ENCODE measurements around the gene C5orf58.

C5orf58 gene, protein sequence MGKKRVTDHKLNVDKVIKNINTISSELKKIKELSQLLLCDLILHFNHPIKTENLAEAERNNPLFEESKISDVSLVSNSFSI

DNA sequence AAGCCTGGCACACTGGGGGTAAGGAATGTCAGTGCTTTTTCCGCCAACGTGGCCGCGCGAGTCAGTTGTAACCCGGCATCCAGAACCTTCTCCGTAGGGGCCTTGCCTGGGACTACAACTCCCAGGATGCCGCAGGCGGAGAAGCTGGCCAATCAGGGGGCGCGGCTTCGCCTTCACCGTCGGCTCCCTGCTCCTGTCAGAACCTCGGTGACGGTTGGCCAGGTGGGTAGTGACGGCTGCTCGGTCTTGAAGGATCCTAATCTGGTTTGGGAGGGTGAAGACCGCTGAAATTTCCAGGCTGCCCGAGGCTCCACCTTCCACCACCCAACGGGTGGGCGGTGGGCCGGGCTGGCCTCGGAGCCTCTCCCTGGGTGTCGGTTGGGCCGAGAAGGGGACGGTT lies at the start of gene C5orf58:
C5orf58 (plus strand) TSS at position 200 of the 400 bp plus-strand sequence. CDS start 1,992 bp downstream, outside the sequence.
- DNase-seq = no peak

DNA sequence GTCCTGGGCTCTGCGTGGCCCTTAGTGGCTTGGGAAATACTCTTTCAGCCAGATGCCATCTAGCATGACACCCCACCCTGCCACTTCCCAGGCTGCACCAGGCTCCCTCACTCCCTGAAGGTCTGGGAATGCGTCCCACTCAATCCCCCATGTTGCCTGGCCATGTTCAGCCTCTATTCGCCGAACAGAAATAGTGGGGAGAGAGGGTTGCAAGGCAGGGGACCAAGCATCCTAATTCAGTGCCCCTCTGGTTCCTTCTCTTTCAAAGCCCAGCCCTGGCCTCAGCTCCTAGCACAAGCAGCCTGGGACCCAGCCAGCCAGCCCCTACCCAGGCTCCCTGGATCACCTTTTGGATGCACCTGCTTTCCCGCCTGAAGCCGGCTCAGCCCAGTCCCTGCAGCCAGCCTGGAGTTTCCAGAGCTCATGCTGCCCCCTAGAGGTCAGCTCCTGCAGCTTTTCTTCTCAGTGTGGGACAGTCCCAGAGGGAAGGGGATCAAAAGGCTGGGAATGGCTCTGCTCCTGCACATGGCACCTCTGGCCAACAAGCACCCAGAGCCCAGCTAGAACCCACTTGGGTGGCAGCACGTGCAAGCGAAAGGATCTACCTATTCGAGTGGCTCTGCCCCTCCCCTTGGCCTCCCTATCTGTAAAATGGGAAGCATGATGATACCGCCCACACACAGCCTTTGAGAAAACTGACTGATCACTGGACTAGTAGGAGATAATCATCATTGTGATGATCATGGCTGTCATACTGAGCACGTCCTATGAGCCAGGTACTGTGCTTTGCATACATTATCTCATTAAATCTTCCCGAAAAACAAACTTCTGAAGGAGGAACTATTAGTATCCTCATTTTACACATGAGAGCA lies 48.7 kb upstream of the C5orf58 start:
- peak in 41 of 56 donors; percentile 5 to 64 (median 28) for DNase-seq

DNA sequence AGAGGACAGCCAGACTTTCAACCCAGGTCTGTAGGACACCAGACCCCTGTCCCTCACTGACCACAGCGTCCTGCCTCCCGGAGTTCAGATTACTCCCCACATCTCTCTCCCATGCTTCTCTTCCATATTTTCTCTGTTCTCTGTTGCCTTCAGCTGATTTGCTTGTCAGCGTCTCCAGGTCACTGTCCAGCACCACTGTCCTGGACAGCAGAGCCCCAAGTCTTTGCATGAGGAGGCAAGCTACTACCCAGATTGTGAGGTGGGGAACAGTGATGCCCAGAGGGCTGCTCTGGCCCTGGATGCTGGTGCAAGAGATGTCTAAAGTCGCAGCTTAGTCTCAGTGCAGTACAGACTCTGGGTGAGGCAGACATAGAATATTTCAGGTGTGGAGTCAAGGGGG lies 48.0 kb upstream of the C5orf58 start:
- DNase-seq = no peak

DNA sequence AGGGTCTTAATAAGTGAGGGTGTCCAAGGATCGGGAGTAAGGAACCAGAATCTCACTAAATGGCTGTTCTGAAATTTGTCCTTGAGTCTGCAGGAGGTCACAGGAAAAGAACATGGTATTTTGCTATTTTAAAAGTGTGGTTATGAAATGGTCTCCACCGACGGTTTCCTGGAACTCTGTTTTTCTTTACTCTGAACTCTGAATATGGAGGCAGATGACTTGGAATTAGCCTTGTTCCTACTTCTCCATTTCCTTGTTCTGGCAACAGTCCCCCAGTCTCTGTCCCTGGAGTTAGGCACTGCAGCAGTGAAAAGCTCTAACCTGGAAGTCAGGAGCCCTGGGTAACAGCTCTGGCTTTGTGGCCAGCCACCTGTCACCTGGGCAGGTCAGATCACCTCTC lies 46.6 kb upstream of the C5orf58 start:
- DNase-seq = no peak

DNA sequence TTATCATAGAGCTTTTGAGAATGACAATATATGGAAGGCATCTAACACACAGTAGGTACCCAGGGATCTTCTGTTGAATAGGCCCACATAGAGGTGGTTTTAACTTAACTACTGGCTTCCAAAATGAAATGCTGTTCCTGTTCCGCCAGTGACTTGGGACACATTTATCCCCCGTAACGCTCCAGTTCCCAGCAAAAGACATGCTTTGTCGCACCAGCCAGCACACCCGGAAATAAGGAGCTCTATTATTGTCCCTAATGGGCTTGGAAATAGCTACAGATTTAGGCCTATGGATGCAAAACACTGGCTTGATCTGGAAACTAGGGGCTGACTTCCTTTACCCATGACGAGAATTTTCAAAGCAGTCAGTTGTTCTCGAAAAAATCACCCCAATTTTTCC lies 45.9 kb upstream of the C5orf58 start:
- no peak for DNase-seq

GRCh38 chr5:170190436-170191134 lies 42.2 kb upstream of the C5orf58 start:
- DNase-seq = no peak

DNA sequence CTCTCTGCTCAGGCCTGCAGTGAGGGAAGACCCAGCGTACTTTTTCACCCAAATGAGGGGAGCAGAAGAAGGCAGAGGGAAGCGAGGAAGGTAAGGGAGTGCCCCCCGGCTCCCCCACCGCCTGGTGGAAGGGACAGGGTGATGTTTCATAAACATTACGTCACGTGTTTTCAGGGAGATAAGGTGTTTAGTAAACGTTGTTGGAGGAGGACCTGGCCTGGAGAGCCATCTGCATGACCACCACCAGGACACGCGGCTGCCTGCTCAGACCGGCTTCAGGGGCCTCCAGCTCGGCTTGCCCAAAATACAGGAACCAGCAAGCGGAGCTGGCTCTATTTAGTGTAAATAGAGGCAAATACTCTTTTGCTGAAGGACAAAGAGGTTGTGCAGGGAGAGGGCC lies 40.0 kb upstream of the C5orf58 start:
- DNase-seq = no peak

DNA sequence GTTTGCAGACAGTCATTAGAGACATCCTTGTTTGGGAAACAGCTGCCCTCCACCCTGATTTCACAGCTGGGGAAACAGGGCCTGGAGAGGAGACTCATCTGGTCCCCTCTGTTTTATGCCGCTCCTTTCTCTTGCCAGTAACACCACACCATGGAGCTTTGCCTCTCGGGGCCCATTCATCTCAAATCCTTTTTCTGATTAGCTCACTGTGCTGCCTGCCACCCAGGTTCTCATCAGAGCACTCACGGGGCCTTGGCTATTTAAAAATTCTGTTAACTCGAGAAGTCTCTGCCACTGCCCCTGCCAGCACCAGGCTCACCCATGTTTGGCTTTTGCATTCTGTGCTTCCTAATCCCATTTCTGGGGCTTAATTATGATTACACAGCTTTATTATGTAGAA lies 36.8 kb upstream of the C5orf58 start:
- DNase-seq = no peak

- no peak for DNase-seq
Measured at GRCh38 chr5:170200876-170201275, 31.9 kb upstream of the C5orf58 start.

DNA sequence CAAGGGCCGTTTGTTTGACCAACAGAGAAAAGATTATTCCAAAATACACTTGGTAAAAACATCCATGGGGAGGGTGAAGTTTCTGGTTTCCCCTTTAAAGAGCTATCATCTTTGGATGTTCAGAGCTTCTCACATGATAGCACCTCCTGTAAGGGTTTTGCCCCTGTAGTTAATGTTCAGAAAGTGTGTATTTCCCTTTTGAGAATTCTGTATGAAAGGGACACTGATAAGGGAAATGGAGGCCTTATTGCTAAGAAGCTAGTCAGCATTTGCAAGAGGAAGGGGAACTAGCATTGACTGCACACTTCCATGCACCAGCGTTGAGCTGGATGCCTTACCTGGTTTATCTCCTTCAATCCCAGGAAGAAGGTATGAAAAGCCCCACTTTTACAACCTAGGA lies 31.5 kb upstream of the C5orf58 start:
- DNase-seq = no peak

DNA sequence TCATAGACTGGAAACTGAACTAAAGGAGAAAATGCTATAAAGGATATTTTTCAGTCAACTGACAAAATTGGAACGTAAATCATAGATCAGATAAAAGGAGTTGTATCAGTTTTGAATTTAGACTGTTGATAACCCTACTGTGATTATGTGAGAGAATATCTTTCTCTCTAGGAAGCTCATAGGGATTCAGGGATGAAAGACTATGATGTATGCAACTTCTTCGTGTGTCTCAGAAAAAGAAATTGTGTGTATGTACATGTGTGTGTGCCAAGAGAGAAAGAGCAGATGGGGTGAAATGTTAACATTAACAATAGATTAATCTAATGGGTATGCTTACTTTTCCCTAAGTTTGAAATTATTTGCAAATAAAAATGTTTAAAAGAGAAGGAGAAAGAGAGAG lies 30.7 kb upstream of the C5orf58 start:
- DNase-seq = no peak

- no peak for DNase-seq
Measured at GRCh38 chr5:170204202-170204601, 28.6 kb upstream of the C5orf58 start.

- DNase-seq = no peak
Measured at GRCh38 chr5:170206216-170206615, 26.6 kb upstream of the C5orf58 start.

GRCh38 chr5:170206958-170207357 lies 25.8 kb upstream of the C5orf58 start:
- no peak for DNase-seq

DNA sequence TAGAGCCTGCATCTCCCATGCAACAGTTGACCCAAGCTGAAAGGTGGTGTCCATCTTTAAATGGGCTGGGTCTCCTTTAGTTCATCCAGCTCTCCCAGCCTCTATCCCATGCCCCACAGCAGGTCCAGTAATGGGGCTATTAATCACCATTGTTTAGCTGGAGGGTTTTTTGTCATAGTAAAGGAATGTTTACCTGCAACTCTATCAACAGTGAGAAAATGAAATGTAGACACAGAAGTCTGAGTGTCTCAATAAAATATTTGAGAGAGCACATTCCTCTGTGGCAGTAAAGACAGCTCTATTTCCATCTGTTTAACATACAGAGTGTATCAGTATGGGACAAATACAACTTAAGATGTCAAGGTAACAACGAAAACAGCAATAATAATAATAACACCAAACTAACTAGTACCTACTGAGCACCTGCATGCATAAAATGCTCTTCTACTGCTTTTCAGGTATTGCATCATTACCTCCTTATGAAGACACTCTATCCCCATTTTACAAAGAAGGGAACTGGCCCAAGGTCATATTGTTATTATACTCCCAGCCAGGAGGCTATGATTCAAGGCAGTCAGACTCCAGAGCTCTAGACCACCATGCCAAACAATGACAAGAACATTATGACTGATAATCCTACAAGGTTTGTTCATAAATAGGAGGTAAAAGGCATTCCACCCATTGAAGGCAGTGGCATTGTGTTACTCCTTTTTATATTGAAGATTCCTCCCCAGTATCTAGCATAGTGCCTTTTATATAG lies 21.0 kb upstream of the C5orf58 start:
- DNase-seq = no peak

- DNase-seq = peak in 9 of 56 donors; percentile 15 to 55 (median 23)
Measured at GRCh38 chr5:170216257-170216864, 16.4 kb upstream of the C5orf58 start.

GRCh38 chr5:170217831-170218230 lies 15.0 kb upstream of the C5orf58 start:
- no peak for DNase-seq

DNA sequence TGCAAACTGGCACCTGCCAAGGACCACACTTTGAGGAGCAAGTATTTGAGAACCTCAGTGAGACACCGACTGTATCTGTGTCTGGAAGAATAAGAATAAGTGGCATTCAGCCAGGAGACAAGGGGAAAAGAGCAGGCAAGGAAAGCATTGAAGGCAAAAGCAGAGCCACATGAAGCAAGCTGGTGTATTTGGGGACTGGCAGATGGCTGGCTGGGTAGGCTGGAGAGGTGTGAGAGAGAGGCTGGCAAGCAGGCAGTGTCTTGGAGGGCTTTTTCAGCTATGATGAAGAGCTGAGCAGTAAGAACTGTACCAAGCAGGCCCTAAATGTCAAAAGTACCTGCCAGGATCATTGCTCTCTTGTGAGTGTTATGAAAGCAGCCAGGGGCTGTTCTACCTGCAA lies 14.1 kb upstream of the C5orf58 start:
- peak in 12 of 56 donors; percentile 3 to 50 (median 20) for DNase-seq

DNA sequence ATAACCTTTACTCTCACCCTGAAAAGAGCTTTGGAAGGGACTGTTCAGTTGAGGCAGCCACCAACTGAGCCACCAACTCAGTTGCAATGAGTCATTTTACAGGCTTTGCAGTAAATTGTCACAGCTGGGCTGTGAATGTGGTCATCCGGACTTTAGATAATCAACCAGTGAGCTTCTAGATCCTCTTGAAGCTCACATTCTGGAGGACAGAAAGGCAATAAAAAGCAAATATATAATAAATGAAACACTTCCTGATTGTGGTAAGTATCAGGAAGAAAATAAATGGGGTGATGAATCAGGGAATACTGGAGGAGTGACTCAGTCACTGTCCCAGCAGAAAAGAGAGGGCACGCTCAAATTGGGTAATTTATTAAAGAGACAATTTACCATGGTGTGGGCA lies 13.2 kb upstream of the C5orf58 start:
- DNase-seq = peak in 1 of 56 donors; percentile 28

DNA sequence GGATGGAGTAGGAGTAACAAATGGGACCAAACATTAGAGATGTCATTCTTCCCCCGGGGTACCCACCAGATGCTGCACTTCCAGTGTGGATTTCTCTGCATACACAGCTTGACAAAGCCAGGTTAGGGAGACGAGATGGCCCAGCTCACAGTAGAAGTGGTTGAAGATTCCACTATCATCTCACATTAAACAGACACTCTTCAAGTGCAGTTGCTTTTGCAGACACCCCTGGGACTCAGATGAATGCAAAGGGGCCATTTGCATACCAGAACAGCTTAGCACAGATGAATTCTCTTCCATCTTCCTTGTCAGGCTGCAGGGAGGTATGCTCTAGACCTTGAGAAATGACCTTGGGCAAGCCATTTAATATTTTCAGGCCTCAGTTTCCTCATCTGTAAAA lies 12.6 kb upstream of the C5orf58 start:
- DNase-seq = no peak

DNA sequence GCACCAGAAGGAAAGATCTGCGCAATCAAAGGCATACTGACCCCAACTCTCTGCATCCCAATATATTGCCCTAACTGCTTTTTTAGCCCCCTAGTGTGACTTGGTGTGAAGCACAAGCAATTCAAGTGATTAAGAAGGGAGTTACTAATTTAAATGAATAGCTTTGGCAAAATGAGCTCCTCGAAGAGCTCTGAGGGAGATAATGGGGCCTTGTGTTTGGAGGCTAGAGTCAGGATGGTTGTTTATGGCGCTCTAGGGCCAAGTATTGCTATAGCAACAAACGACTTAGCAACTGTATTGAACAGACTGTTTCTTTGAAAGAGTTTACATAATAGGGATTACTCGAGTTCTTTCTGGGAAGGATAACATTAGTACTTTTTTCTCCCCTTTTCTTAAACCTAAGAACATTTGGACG lies 11.5 kb upstream of the C5orf58 start:
- DNase-seq = peak in 9 of 56 donors; percentile 13 to 52 (median 27)

All from amygdala (tissue), 56 donors.